ENCODE results near the gene ZNF655.
"Not testable (repeated sequence)": the region's sequence is repeated elsewhere in the genome, so short reads cannot be mapped to it uniquely, and the experiment has no call there.

The ZNF655 gene

GRCh38 chr7:99558306-99559174, at the start of gene ZNF655:
Gene ZNF655, plus strand, starts transcription at chr7:99558642. Its CDS starts 1,918 bp downstream, at chr7:99560560.
- DNase-seq, result peak; percentile 90

- DNase-seq, result peak; percentile 61
Measured at GRCh38 chr7:99514050-99514449, 44.4 kb upstream of the ZNF655 start.

- DNase-seq, result no peak
Measured at GRCh38 chr7:99521399-99521798, 37.0 kb upstream of the ZNF655 start.

- DNase-seq, result no peak
Measured at GRCh38 chr7:99525713-99526440, 32.6 kb upstream of the ZNF655 start.

DNA sequence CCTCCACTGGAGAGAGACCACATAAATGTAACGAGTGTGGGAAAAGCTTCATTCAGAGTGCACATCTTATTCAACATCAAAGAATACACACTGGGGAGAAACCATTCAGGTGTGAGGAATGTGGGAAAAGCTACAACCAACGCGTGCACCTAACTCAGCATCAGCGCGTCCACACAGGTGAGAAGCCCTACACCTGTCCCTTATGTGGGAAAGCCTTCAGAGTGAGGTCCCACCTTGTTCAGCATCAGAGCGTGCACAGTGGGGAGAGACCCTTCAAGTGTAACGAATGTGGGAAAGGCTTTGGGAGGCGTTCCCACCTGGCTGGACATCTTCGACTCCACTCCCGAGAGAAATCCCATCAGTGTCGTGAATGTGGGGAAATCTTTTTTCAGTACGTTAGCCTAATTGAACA, 27.1 kb upstream of the ZNF655 start:
- DNase-seq, result no peak

GRCh38 chr7:99535667-99536066, 22.8 kb upstream of the ZNF655 start:
- DNase-seq, result no peak

DNA sequence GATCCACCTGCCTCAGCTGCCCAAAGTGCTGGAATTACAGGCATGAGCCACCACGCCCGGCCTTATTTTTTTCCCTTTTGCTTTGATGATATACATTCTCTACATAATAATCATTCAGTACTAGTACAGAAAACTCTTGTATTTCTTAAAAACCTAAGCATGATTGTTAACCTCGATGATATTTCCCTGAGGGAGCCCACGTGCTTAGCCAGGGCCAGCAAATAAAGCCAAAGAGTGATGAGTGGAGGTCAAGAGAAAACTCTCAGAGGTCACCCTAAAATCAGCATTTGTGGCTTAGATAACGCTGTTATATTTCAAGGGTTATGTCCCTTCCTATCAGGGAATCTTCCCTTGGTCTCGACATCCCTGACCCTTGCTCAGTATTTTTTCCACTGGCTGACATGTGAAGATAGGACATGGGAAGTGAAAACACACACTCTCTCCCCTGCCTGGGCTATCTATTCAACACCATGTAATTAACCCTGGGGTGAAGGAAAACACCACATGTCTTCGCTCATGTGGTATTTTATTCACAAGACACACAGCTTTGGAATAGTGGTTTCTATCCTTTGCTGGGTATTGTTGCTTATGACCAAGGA, 19.1 kb upstream of the ZNF655 start:
- DNase-seq, result no peak

DNA sequence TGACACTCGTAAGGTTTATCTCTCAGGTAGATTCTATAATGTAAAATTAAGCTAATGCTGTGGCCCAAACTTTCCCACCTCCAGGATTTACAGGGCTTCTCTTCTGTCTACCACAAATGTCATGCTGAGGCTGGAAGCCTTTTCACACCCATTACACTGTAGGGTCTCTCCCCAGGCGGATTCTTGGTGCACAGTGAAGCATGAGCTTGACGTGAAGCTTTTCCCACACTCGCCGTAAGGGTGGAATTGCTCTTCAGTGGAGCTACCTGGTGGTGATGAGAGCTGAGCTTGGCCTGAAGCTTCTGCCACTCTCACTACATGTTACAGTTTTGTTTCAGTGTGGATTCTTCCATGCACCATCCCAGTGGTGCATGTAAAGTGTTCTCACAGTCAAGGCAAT, 17.9 kb upstream of the ZNF655 start:
- no peak for DNase-seq

DNA sequence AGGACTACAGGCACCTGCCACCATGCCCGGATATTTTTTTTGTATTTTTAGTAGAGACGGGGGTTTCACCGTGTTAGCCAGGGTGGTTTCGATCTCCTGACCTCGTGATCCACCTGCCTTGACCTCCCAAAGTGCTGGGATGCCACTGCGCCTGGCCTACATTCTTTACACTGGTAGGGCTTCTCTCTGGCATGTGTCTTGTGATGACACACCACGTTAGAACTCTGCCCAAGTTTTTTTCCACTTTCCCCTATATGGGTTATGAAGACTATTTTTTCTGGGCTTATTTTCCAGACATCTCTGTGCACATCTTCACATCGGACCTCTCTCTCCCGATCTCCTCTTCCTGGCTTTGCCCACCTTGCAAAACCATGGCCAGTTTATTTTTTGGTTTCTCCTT, 17.2 kb upstream of the ZNF655 start:
- no peak for DNase-seq

DNA sequence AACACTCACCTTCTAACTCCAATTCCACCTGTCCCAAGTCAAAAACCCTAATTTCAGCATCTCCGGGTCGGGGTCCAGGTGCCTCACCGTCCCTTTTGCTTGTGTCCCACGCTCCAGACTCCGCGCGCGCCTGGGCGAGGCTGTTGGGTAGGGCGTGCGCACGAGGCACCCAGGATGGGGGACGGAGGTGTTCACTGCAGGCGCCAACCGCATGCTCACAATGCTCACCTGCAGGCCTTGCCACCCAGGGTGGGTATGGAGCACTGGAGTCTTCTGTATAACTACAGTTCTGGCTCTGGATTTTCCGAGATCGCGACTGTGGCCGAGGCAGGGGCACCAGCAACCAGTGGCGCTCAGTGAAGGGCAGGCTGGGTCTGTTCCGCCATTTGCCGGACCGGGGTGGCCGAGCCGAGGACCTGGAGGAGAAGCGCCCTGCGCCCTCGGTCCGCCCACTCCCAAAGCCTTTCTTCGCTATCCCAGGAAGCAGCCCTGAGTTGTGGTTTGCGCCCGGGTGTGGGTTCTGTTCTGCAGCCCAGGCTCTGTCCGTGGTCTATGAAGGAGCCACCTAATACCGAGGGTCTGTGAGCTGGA, 15.3 kb upstream of the ZNF655 start:
- no peak for DNase-seq

DNA sequence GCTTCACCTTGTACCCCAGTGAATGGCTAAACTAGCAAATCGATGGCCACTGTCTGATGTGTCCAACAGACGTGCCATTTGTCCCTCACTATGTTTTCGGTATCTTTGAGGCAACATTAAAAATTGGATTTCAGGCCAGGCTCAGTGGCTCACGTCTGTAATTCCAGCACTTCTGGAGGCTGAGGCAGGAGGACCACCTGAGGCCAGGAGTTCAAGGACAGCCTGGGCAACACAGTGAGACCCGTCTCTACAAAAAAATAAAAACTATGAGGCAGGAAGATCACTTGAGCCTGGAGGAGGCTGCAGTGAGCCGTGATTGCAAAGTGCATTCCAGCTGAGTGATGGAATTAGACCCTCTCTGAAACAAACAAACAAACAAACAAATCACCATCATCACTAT, 14.5 kb upstream of the ZNF655 start:
- no peak for DNase-seq

DNA sequence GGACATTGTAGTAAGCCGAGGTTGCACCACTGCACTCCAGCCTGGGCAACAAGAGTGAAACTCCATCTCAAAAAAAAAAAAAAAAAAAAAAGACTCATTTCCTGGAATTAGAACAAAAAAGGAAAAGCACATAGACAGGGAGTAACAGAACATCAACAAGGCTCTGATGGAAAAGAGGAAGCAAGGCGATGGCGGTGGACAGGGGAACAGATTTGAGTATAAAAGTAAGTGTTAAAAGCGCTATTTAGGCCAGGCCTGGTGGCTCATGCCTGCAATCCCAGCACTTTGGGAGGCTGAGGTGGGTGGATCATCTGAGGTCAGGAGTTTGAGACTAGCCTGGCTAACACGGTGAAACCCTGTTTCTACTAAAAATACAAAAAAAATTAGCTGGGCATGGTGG, 13.1 kb upstream of the ZNF655 start:
- DNase-seq, result not testable (repeated sequence)

GRCh38 chr7:99549545-99549944, 8.9 kb upstream of the ZNF655 start:
- DNase-seq, result not testable (repeated sequence)

- DNase-seq, result no peak
Measured at GRCh38 chr7:99551334-99551733, 7.1 kb upstream of the ZNF655 start.

- peak; percentile 90 for DNase-seq
Measured at GRCh38 chr7:99551767-99552463, 6.5 kb upstream of the ZNF655 start, which contains the start of gene FAM200A. Gene FAM200A, minus strand, starts transcription at chr7:99552114. Its CDS starts 3,707 bp downstream, at chr7:99548407.

DNA sequence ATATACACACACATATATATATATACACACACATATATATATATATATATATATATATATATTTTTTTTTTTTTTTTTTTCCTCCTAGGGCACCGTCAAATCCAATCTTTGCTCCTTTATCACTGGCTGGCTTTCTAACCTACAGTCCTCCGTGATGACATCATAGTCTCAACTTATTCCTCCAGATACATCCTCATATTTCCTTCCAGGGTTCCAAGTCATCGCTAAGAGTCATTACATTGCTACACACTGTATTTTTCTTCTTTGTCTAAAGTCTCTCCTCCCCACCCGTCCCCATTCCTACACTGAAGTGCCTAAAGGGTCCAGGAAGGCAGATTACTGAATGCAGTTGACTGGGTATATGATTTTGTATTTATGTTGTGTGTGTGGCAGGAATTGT, 5.4 kb upstream of the ZNF655 start:
- no peak for DNase-seq

DNA sequence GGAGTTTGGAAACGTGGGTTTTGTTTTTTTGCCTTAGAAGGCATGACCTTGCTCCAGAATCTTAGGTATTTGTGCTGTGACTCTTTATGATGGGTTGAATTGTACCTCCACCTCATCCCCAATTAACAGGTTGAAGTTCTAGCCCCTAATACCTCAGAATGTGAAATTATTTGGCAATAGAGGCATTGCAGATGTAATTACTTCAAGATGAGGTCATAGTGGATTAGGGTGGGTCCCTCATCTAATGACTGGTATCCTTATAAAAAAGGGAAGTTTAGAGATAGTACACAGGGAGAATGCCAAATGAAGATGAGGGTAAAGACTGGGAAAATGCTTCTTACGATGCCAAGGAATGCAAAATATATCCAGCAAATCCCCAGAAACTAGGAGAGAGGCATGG, 3.5 kb upstream of the ZNF655 start:
- DNase-seq, result no peak

DNA sequence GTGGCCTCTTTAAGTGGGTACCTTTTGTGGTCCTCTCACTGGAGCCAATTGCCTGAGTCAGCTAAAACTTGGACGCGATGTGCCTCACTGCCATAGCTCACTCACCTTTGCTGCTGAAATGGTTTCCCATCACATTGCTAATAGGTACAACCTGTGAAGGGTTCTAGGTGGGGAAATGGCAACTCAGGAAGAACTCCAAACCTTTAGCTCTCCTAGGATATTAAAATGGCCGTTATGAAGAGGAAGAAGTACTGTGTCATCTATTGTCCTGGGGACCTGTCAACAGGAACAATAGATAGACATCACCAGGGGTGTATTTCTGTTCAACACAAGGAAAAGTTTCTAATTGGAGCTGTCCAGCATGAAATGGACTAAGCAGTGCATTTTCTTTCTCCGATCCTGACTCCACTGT, 1.2 kb upstream of the ZNF655 start:
- DNase-seq, result no peak

- DNase-seq, result no peak
Measured at GRCh38 chr7:99557940-99558305, 519 bp upstream of the ZNF655 start.

DNA sequence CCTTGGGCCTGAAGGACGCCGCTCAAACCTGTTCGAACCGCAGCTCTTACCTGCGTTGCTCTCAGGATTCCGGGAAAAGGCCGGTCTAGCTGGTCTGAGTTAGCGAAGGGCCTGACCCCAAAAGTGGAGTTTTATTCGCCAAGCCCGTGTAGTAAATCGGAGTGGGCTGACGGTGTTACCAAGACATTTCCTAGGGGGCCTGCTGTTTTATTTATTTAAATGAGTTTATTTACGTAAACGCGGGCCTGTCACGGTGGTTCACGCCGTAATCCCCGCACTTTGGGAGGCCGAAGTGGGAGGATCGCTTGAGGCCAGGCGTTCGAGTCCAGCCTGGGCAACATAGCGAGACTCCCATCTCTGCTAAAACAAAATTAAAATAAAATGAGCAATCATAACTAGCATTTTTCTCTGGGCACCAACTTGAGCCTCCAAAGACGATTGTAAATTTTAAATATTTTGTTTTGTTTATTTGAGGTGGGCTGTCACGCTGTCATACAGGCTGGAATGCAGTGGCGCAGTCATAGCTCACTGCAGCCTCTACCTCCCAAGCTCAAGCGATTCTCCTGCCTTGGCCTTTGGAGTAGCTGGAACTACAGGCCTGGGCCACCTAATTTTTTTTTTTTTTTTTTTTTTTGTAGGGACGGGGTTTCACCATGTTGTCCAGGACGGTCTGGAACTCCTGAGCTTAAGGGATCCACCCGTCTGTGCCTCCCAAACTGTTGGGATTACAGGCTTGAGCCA, 903 bp downstream of the ZNF655 start:
- DNase-seq, result peak; percentile 44

GRCh38 chr7:99560834-99561736, 2.6 kb downstream of the ZNF655 start:
- DNase-seq, result no peak
